Fibroblast of lung (primary cell): ENCODE measurements around the gene IREB2. TPM values are rescaled to one million over a fixed set of nuclear protein-coding genes. Genes with fewer than 3 reads are reported as not detected.

Source experiments
- DNase-seq, 2 donors: peaks; one replicate each; pipeline versions ENCODE4 v3.0.0 to v3.0.0-alpha.2; 2010; ENCODE audit warnings: low read depth in 2 of 2
- H2AFZ ChIP-seq: 2 replicates; pipeline ENCODE4 v1.5.1; 2012; ENCODE audit warnings: low read length, control low read depth, inconsistent platforms
- H3K27ac ChIP-seq: 2 replicates; pipeline ENCODE4 v1.5.1; 2011; ENCODE audit warnings: low read length, control low read depth; ENCODE audit not compliant: insufficient read depth
- H3K27me3 ChIP-seq: 2 replicates; pipeline ENCODE4 v1.5.1; 2011; ENCODE audit warnings: mild to moderate bottlenecking, low read length; ENCODE audit not compliant: control insufficient read depth, insufficient read depth
- H3K36me3 ChIP-seq: 2 replicates; pipeline ENCODE4 v1.5.1; 2011; ENCODE audit warnings: low read length; ENCODE audit not compliant: control insufficient read depth, insufficient read depth
- H3K4me1 ChIP-seq: 2 replicates; pipeline ENCODE4 v1.5.1; 2011; ENCODE audit warnings: low read length; ENCODE audit not compliant: control insufficient read depth, insufficient read depth; ENCODE audit errors: extremely low read depth
- H3K4me2 ChIP-seq: 2 replicates; pipeline ENCODE4 v1.5.1; 2011; ENCODE audit warnings: low read length, control low read depth; ENCODE audit not compliant: insufficient read depth; ENCODE audit errors: extremely low read depth
- H3K4me3 ChIP-seq, 4 experiments: fragments of 200-600 bp in 1 of 4; sonication (generic) in 1 of 4; replicated peaks in 1 of 4; 2 replicates each; pipeline ENCODE4 v1.5.1; 2011 to 2016; ENCODE audit warnings: low read length in 4 of 4, low read depth in 3 of 4, mild to moderate bottlenecking in 3 of 4, control low read depth in 2 of 4, inconsistent platforms in 1 of 4, mixed read lengths in 1 of 4; ENCODE audit not compliant: insufficient read depth in 1 of 4; ENCODE audit errors: control extremely low read depth in 1 of 4
- H3K79me2 ChIP-seq: 2 replicates; pipeline ENCODE4 v1.5.1; 2012; ENCODE audit warnings: mild to moderate bottlenecking, low read length, inconsistent platforms; ENCODE audit not compliant: control insufficient read depth, insufficient read depth
- H3K9ac ChIP-seq: 2 replicates; pipeline ENCODE4 v1.5.1; 2011; ENCODE audit warnings: mild to moderate bottlenecking, low read length, control low read depth; ENCODE audit not compliant: insufficient read depth
- H3K9me3 ChIP-seq: 2 replicates; pipeline ENCODE4 v1.5.1; 2012; ENCODE audit warnings: low read depth, low read length; ENCODE audit not compliant: control insufficient read depth, insufficient read depth
- H4K20me1 ChIP-seq: 2 replicates; pipeline ENCODE4 v1.5.1; 2011; ENCODE audit warnings: low read length; ENCODE audit not compliant: control insufficient read depth, insufficient read depth; ENCODE audit errors: extremely low read depth
- CTCF ChIP-seq, 2 donors: IDR thresholded peaks in 1 of 2; conservative IDR thresholded peaks in 1 of 2; 1 replicate in 1 of 2; 2 replicates in 1 of 2; pipeline ENCODE4 v1.5.1; 2011 to 2012; ENCODE audit warnings: low read length in 2 of 2, control low read depth in 1 of 2, inconsistent platforms in 1 of 2, low read depth in 1 of 2, mild to moderate bottlenecking in 1 of 2
- EZH2 ChIP-seq: IDR thresholded peaks from 2 replicates; pipeline ENCODE4 v1.5.1; 2012; ENCODE audit warnings: low read length, control low read depth, mild to moderate bottlenecking; ENCODE audit errors: missing control alignments
- polyA plus RNA-seq, 2 donors: library from polyadenylated mRNA; depleted of rRNA in 1 of 2; stranded (reverse) in 1 of 2; unstranded in 1 of 2; fragments of >200 nt; gene quantifications; 2 replicates each; pipeline ENCODE4 v1.2.1, GENCODE V29; 2011 to 2012; ENCODE audit warnings: missing spikeins in 1 of 2
- total RNA-seq: library from RNA; depleted of rRNA; stranded (reverse); fragments of >200 nt; gene quantifications from 2 replicates; pipeline ENCODE4 v1.2.1, GENCODE V29; 2014

IREB2 gene
- total and polyA plus RNA-seq, 2 donors (not counting 1 experiment from before 2014, with no cell fraction given) = 20.3 to 30.6 TPM

GRCh38 chr15:78389322-78389721 is 48.7 kb upstream of the IREB2 start:
- DNase-seq = peak in 1 of 2 donors; percentile 6
- Histone ChIP-seq H3K9ac (no peak overlapping the region), H3K4me1 (no peaks in the 10 kb centered on the region), H3K27me3 (no peaks in the 10 kb centered on the region), H3K27ac (no peak overlapping the region), H3K4me3 (no peak overlapping the region), H3K4me2 (no peak overlapping the region), H3K36me3 (no peaks in the 10 kb centered on the region), H3K79me2 (no peaks in the 10 kb centered on the region), H3K9me3 (no peaks in the 10 kb centered on the region), H2AFZ (no peak overlapping the region), H4K20me1 (no peaks in the 10 kb centered on the region)
- TF ChIP-seq EZH2 (no peak), CTCF (conservative IDR thresholded peaks at IDR 0.05 in 1 of 2, IDR thresholded peaks at IDR 0.05 in 1 of 2; ENCODE audit: low read depth in 1 of 2, low read length in 2 of 2) (no peak)

GRCh38 chr15:78389738-78390137 is 48.3 kb upstream of the IREB2 start:
- TF ChIP-seq CTCF (conservative IDR thresholded peaks at IDR 0.05 in 1 of 2, IDR thresholded peaks at IDR 0.05 in 1 of 2; ENCODE audit: low read depth in 1 of 2, low read length in 2 of 2) (no peak), EZH2 (no peak)
- H3K36me3 ChIP-seq = no peaks in the 10 kb centered on the region
- H3K9me3 ChIP-seq = no peaks in the 10 kb centered on the region
- H3K4me3 ChIP-seq = no peak overlapping the region
- no peaks in the 10 kb centered on the region for H4K20me1 ChIP-seq
- DNase-seq = no peak
- H2AFZ ChIP-seq = no peak overlapping the region
- no peaks in the 10 kb centered on the region for H3K4me1 ChIP-seq
- H3K27me3 ChIP-seq = no peaks in the 10 kb centered on the region
- H3K79me2 ChIP-seq = no peaks in the 10 kb centered on the region
- no peak overlapping the region for H3K27ac ChIP-seq
- no peak overlapping the region for H3K4me2 ChIP-seq
- H3K9ac ChIP-seq = no peak overlapping the region

GRCh38 chr15:78390242-78390641 is 47.8 kb upstream of the IREB2 start:
- H3K79me2 ChIP-seq = no peaks in the 10 kb centered on the region
- no peak overlapping the region for H3K27ac ChIP-seq
- TF ChIP-seq CTCF (conservative IDR thresholded peaks at IDR 0.05 in 1 of 2, IDR thresholded peaks at IDR 0.05 in 1 of 2; ENCODE audit: low read depth in 1 of 2, low read length in 2 of 2) (no peak), EZH2 (no peak)
- no peak overlapping the region for H3K4me3 ChIP-seq
- no peaks in the 10 kb centered on the region for H3K9me3 ChIP-seq
- no peaks in the 10 kb centered on the region for H4K20me1 ChIP-seq
- no peak for DNase-seq
- peaks cover 2% of the 10 kb centered on the region for H3K27me3 ChIP-seq
- H3K36me3 ChIP-seq = no peaks in the 10 kb centered on the region
- no peaks in the 10 kb centered on the region for H3K4me1 ChIP-seq
- no peak overlapping the region for H2AFZ ChIP-seq
- no peak overlapping the region for H3K9ac ChIP-seq
- H3K4me2 ChIP-seq = no peak overlapping the region
